Transverse colon (tissue), 4 donors: ENCODE measurements around the gene KLF15.

Experiments used
- CTCF ChIP-seq, 5 experiments: fragments of 200-600 bp in 3 of 5; fragments of 450-650 bp in 2 of 5; sonication (generic) in 3 of 5; IDR thresholded peaks; 1 replicate in 2 of 5; 2 replicates in 3 of 5; pipeline ENCODE4 v1.5.1; 2016 to 2017; ENCODE audit warnings: antibody characterized with exemption in 5 of 5, inconsistent platforms in 3 of 5, mild to moderate bottlenecking in 2 of 5, moderate library complexity in 1 of 5
- POLR2A ChIP-seq: fragments of 450-650 bp; IDR thresholded peaks from one replicate; pipeline ENCODE4 v1.6.1; 2016; ENCODE audit warnings: antibody characterized with exemption, mild to moderate bottlenecking, moderate library complexity
- POLR2AphosphoS5 ChIP-seq, 3 donors: sonication (generic); formaldehyde crosslinking; IDR thresholded peaks; one replicate each; pipeline ENCODE4 v1.6.1; 2016; ENCODE audit warnings: antibody characterized with exemption in 3 of 3

DNA sequence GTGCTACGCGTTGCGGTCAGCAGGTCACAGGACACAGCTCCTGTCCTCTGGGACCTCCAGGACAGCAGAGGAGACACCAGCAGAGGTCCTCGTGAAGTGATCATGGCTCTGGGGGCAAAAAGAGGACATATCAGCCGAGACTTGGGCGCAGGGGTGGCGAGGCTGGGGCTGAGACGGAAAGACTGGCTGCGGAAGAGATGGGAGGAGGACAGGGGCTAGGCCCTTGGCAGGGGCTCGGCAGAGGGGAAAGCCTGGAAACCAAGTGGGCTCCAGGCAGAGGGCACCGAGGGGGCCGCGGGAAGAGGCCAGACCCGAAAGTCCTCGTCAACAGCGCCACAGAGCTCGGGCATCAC, 32.6 kb upstream of the KLF15 start:
- TF ChIP-seq CTCF (IDR thresholded peaks at IDR 0.05), result no peak
- no peak for TF ChIP-seq POLR2AphosphoS5 (IDR thresholded peaks at IDR 0.05)
- no peak for TF ChIP-seq POLR2A
